AG04450 (cell line): ENCODE results near the gene GABRD. TPM values are rescaled to one million over a fixed set of nuclear protein-coding genes. Genes with fewer than 3 reads are reported as not detected.

Experiments used
- CTCF ChIA-PET: fragments of 300-600, 350-600 bp; formaldehyde crosslinking; extraction: SDS; loops from one replicate; lab custom pipeline; 2022; ENCODE audit warnings: antibody characterized with exemption, inconsistent platforms; lab: Charles Lee
- POLR2A ChIA-PET: fragments of 350-600 bp; formaldehyde crosslinking; extraction: SDS; loops from one replicate; lab custom pipeline; 2021; ENCODE audit warnings: antibody characterized with exemption, inconsistent platforms; lab: Yijun Ruan, JAX
- DNase-seq: peaks from one replicate; pipeline ENCODE4 v3.0.0-alpha.2; 2011; ENCODE audit warnings: low read depth, low spot score
- H3K27ac ChIP-seq: one replicate; pipeline ENCODE4 v1.5.1; 2012; ENCODE audit warnings: low read depth, low read length, control low read depth
- H3K27me3 ChIP-seq: one replicate; pipeline ENCODE4 v1.6.0; 2012; ENCODE audit warnings: low read length; ENCODE audit not compliant: control insufficient read depth, insufficient read depth
- H3K4me3 ChIP-seq: 2 replicates; pipeline ENCODE4 v1.5.1; 2011; ENCODE audit warnings: mild to moderate bottlenecking, low read depth, low read length, control low read depth
- H3K9me3 ChIP-seq: 2 replicates; pipeline ENCODE4 v1.5.1; 2012; ENCODE audit warnings: low read length; ENCODE audit not compliant: control insufficient read depth, insufficient read depth
- CTCF ChIP-seq: IDR thresholded peaks from 2 replicates; pipeline ENCODE4 v1.5.1; 2011; ENCODE audit warnings: low read depth, low read length, control low read depth, inconsistent platforms
- polyA plus RNA-seq: library from polyadenylated mRNA; depleted of rRNA; stranded (reverse); fragments of >200 nt; gene quantifications from 2 replicates; pipeline ENCODE4 v1.2.3, GENCODE V29; 2011

The GABRD gene
- polyA plus RNA-seq, 1 experiment = not detected

- peaks cover 76% of the 10 kb centered on the region for H3K27me3 ChIP-seq
- H3K9me3 ChIP-seq = no peaks in the 10 kb centered on the region; the same call in 1 of the 2 replicates
- POLR2A ChIA-PET = no interaction called here
- H3K27ac ChIP-seq = no peak overlapping the region
- no peak overlapping the region for H3K4me3 ChIP-seq
- no peak for TF ChIP-seq CTCF
- no peak for DNase-seq
- CTCF ChIA-PET = no interaction called here
Observed at GRCh38 chr1:2022063-2022770, 3.1 kb downstream of the GABRD start.

- Histone ChIP-seq H3K4me3 (no peak overlapping the region), H3K9me3 (no peaks in the 10 kb centered on the region; the same call in 1 of the 2 replicates), H3K27me3 (peaks cover 73% of the 10 kb centered on the region), H3K27ac (no peak overlapping the region)
- ChIA-PET CTCF (no interaction called here), POLR2A (no interaction called here)
- TF ChIP-seq CTCF = no peak
- DNase-seq = no peak
Observed at GRCh38 chr1:2023187-2023586, 4.0 kb downstream of the GABRD start.

GRCh38 chr1:2024451-2024850 lies 5.3 kb downstream of the GABRD start:
- H3K27me3 ChIP-seq = peaks cover 65% of the 10 kb centered on the region
- CTCF ChIA-PET = no interaction called here

GRCh38 chr1:2024887-2025286 lies 5.7 kb downstream of the GABRD start:
- peaks cover 61% of the 10 kb centered on the region for H3K27me3 ChIP-seq
- DNase-seq = no peak
- TF ChIP-seq CTCF = no peak
- no peaks in the 10 kb centered on the region; the same call in 1 of the 2 replicates for H3K9me3 ChIP-seq
- H3K4me3 ChIP-seq = no peak overlapping the region
- CTCF ChIA-PET = interaction anchor here (1.0 kb wide), 1 partner anchor 19 kb away, joined by 3 read pairs; no protein-coding TSS in a partner anchor
- POLR2A ChIA-PET = no interaction called here
- no peak overlapping the region for H3K27ac ChIP-seq

More at GRCh38 chr1:2024451-2024850, 5.3 kb downstream of the GABRD start:
- Histone ChIP-seq H3K9me3 (no peaks in the 10 kb centered on the region; the same call in 1 of the 2 replicates), H3K4me3 (no peak overlapping the region), H3K27ac (no peak overlapping the region)
- no peak for TF ChIP-seq CTCF
- POLR2A ChIA-PET = no interaction called here
- no peak for DNase-seq

- ChIA-PET POLR2A (no interaction called here), CTCF (interaction anchor here (0.5 to 1.0 kb wide), 2 partner anchors 9 to 19 kb away, joined by 3 to 4 read pairs; no protein-coding TSS in a partner anchor)
- H3K27ac ChIP-seq = no peak overlapping the region
- TF ChIP-seq CTCF = no peak
- H3K9me3 ChIP-seq = no peaks in the 10 kb centered on the region; the same call in 1 of the 2 replicates
- H3K27me3 ChIP-seq = peaks cover 58% of the 10 kb centered on the region
- no peak for DNase-seq
- H3K4me3 ChIP-seq = no peak overlapping the region
Observed at GRCh38 chr1:2025491-2025981, 6.4 kb downstream of the GABRD start.
